GM21528 (cell line): Measurements from ENCODE around the gene RSU1.

Source experiments
- ATAC-seq: cut with Tn5 transposase; IDR thresholded peaks from one replicate; pipeline ENCODE4 v1.9.1; 2021; ENCODE audit warnings: mild to moderate bottlenecking, moderate library complexity; ENCODE audit not compliant: unreplicated experiment, low FRiP score

RSU1 gene

DNA sequence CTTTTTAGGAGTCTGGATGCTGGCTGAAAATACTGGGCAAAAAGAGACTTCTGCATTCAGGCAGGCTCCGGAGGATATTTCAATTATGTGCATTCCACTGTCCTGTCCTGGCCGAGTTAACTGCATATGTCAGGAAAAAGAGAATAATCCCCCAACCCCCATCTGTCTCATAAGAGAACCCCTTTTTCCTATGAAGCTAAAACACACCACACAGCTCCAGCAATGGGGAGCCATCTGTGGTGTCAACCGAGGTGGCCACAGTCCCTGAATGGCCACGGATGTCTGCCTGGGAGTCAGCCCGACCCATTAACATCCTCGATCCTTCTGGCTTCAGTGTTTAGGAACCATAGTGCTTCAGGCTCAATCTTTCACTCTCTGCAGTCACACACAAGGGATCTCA, 70.4 kb downstream of the RSU1 start:
- ATAC-seq: no peak

DNA sequence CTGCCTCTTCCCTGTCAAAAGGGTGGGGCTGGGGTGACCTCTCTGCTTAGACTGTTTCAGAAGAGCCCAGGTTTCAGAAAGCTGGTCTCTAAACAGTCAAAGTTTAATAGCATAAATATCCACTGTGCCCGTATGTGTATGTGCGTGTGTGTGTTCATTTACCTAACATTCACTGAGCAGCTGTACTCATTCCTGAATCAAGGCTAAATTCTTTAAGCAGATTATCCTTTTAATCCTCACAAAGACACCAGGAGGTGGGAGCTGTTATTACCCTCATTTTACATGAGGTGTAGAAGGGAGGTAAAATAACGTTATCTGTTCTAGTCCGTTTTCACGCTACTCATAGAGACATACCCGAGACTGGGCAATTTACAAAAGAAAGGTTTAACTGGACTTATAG, 72.2 kb downstream of the RSU1 start:
- no peak for ATAC-seq

DNA sequence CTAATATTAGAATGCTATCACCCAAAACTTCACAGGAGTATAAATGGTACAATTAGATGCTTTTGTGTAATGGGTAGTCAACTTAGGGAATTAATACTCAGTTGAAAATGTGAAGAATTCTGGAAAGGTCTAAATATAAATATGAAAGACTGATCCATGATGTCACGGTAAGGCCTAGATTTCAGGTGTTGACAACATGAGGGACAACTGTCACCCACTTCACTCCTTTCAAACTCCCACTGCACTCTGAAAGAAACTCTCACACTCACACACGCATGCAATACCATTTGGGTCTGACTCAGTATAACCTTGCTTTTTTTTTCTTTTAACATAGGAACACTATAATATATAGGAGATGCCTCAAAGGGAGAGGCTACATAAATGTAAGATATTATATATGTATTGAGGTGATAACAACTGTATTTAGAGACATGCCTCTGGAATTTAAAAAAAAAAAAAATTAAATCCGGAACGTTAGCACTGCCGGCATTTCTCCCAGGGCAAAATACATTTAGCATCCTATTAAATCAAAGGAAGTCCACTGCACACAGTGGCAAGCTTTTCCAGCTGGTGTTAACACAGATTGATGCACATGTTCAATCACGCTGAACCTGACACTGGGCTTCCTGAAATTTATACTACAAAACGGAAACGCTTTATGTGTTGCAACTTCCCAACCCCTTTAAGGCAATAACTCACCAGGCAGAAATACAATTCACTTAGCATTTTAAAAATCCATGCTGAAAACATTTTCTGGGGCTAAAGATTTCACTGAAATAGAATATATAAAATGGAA, 74.9 kb downstream of the RSU1 start:
- ATAC-seq: no peak

- no peak for ATAC-seq
Measured at GRCh38 chr10:16741540-16741939, 75.7 kb downstream of the RSU1 start.

- ATAC-seq: no peak
Measured at GRCh38 chr10:16737420-16737819, 79.8 kb downstream of the RSU1 start.

GRCh38 chr10:16735671-16736070, 81.6 kb downstream of the RSU1 start:
- ATAC-seq: no peak

DNA sequence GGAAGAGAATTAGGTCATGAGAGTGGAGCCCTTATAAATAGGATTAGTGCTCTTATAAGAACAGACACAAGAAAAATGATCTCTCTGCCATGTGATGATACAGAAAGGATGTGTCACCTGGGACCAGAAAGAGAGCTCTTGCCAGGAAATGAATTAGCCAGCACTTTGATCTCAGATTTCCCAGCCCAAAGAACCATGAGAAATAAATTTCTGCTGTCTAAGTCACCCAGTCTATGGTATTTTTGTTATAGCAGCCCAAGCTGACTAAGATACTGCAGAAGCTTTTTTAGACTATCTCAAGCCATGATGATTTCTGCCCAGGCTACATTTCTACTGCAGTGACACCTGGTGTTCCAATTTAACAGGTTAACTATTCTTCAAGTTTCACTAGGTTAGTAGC, 84.8 kb downstream of the RSU1 start:
- no peak for ATAC-seq

DNA sequence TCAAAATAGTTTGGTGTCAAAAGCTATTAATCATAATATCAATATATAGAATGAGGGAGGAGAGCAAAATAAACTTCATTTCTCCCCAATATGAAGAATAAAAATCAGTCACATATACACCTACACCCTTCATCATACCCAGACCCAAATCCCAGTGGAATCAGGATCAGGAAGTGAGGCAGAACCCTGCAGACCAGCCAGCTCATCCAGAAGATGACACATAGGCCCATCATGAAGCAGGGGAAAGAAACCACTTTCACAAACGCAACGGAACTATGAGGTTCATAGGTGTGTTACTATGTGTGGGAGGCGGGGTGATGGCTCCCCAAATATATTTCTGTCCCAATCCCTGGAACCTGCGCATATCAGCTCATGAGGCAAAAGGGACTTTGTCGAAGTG, 89.0 kb downstream of the RSU1 start:
- ATAC-seq: no peak

GRCh38 chr10:16727666-16728065, 89.6 kb downstream of the RSU1 start:
- no peak for ATAC-seq

DNA sequence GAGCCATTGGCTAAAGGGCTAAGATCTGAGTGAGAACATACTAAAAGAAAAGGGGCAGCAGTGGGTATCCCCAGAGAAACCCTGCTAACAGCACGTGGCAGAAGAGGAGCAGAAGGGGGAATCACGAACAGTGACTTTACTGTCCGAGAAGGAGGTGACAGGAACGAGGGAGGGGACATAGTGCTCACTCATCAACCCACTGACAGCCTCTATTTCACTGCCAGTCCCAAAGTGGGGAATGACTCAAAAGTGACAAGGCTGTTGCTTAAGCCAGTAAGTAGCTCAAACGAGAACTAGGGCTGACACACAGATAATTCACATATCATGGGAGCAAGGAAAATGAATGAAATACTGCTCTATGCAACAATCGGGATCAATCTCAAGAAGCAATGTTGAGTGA, 92.7 kb downstream of the RSU1 start:
- no peak for ATAC-seq

- ATAC-seq: no peak
Measured at GRCh38 chr10:16720812-16721211, 96.4 kb downstream of the RSU1 start.

GRCh38 chr10:16717622-16718395, 99.4 kb downstream of the RSU1 start:
- ATAC-seq: no peak

- ATAC-seq: no peak
Measured at GRCh38 chr10:16716051-16716450, 101.2 kb downstream of the RSU1 start.

- no peak for ATAC-seq
Measured at GRCh38 chr10:16713290-16713689, 103.9 kb downstream of the RSU1 start.

DNA sequence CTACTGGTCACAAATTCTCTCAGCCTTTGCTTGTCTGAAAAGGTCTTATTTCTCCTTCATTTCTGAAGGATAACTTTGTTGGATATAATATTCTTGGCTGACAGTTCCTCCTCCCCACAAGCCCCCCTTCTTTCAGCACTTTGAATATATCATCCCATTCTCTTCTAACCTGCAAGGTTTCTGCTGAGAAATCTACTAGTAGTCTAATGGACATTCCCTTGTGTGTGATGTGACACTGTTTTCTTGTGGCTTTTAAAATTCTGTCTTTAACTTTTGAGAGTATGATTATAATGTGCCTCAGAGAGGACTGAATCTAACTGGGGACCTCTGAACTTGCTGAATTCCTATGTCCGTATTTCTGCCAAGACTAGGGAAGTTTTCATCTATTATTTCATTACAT, 104.3 kb downstream of the RSU1 start:
- no peak for ATAC-seq

- no peak for ATAC-seq
Measured at GRCh38 chr10:16700331-16700730, 116.9 kb downstream of the RSU1 start.

GRCh38 chr10:16699435-16700057, 117.7 kb downstream of the RSU1 start:
- no peak for ATAC-seq

DNA sequence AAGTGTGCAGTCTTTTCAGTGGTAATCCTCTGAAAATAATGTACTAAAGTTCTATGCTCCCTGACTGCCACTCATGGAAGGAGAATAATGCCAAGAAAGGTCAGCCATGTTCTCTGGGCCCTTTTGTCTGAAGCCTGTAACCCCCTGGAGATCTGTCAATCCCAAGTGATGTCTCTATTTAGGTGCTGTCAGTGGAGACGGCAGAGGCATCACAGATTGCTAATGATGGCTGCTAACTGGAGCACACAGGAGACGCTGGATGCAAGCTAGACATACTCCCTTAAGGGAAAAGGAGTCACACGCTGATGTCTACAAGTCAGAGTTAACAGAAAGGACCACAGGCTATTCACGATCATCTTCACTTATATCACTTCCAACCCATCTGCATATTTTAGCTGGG, 118.8 kb downstream of the RSU1 start:
- ATAC-seq: no peak

DNA sequence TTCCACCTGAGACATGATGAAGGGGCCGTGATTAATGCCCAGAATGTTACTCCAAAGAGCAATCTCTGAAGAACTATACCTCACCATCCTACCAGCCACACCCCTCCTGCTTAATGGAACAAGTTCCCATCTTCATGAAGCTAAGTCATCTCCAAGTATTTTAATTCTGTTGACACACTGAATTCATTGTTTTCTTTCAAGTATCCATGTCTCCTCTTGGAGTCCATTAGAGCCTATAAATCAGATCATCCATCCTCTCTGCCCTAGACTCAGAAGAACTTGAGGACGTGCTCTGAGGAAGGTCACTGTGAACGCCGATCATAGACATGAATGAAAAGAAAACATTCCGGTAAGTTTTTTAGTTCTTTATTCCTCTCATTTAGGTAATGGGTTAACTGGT, 126.8 kb downstream of the RSU1 start:
- no peak for ATAC-seq

DNA sequence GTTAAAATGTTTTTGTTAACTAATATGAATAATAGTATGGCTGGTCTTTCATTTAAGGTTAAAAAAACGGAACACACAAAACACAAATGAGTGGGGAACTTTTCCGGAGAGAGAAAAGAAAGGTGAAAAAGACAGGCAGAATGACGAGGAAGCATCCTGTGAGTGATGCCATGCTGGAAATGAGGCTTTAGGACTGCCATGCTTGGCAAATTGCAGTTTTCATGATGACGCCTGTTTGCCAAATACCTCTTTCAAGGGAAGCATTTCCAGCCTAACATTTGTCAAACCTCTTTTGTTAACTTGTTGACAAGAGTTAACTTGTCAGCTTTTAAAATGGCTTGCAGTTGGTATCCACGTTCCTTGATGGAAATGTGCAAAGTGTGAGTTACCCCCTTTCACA, 127.5 kb downstream of the RSU1 start:
- ATAC-seq: no peak

GRCh38 chr10:16689227-16689626, 128.0 kb downstream of the RSU1 start:
- no peak for ATAC-seq
